Epithelial cell of umbilical artery (primary cell): Measurements from ENCODE around the gene LMAN2. TPM values are rescaled to one million over a fixed set of nuclear protein-coding genes. Genes with fewer than 3 reads are reported as not detected.

Source experiments
- total RNA-seq: library from RNA; depleted of rRNA; stranded (reverse); fragments of >200 nt; gene quantifications from 2 replicates; pipeline ENCODE4 v1.2.3, GENCODE V29; 2014

The LMAN2 gene
- 441 and 442 TPM in 2 replicates for total RNA-seq

GRCh38 chr5:177351392-177352329 is at the start of gene LMAN2:
TSS of gene LMAN2 (minus strand) at chr5:177351668. CDS start at chr5:177351647, 21 bp downstream.

GRCh38 chr5:177399997-177400868 is 48.8 kb upstream of the LMAN2 start, which contains the start of gene PFN3:
TSS of gene PFN3 (minus strand) at chr5:177400661. CDS start at chr5:177400576, 85 bp downstream.

GRCh38 chr5:177384134-177384533 is 32.7 kb upstream of the LMAN2 start, which contains the start of gene SLC34A1:
TSS of gene SLC34A1 (plus strand) at chr5:177384434. CDS start at chr5:177385742, 1,308 bp downstream.

GRCh38 chr5:177357459-177358351 is 6.2 kb upstream of the LMAN2 start, which contains the start of gene RGS14:
TSS of gene RGS14 (plus strand) at chr5:177357924. CDS start at chr5:177358025, 101 bp downstream.

GRCh38 chr5:177311723-177312648 is 39.5 kb downstream of the LMAN2 start, which contains the start of gene MXD3:
TSS of gene MXD3 (minus strand) at chr5:177311898. CDS start at chr5:177311830, 68 bp downstream.

GRCh38 chr5:177303121-177303924 is 48.1 kb downstream of the LMAN2 start, which contains the start of the genes PRELID1 and RAB24:
TSS of gene PRELID1 (plus strand) at chr5:177303799. CDS start at chr5:177303986, 187 bp downstream.
TSS of gene RAB24 (minus strand) at chr5:177303719. CDS start at chr5:177303288, 431 bp downstream.

Other genes starting within 250 kb of the LMAN2 start
- 27.6 and 48.8 TPM in 2 replicates for gene NSD1, start 217.9 kb downstream of the LMAN2 start, total RNA-seq
- 15.6 and 20.5 TPM in 2 replicates for gene RAB24, start 47.9 kb downstream of the LMAN2 start, total RNA-seq
- gene PRELID1, start 47.9 kb downstream of the LMAN2 start, total RNA-seq: 156 and 217 TPM in 2 replicates
- 14.0 and 39.8 TPM in 2 replicates for gene MXD3, start 39.8 kb downstream of the LMAN2 start, total RNA-seq
- 5.2 and 7.5 TPM in 2 replicates for gene RGS14, start 6.3 kb upstream of the LMAN2 start, total RNA-seq
- gene SLC34A1, start 32.8 kb upstream of the LMAN2 start, total RNA-seq: not detected in 2 replicates
- not detected in 2 replicates for gene PFN3, start 49.0 kb upstream of the LMAN2 start, total RNA-seq
- gene F12, start 57.9 kb upstream of the LMAN2 start, total RNA-seq: 1.3 and 1.7 TPM in 2 replicates
- gene GRK6, start 75.0 kb upstream of the LMAN2 start, total RNA-seq: 27.0 and 31.0 TPM in 2 replicates
- gene PRR7, start 95.1 kb upstream of the LMAN2 start, total RNA-seq: 5.8 and 10.8 TPM in 2 replicates
- 152 and 161 TPM in 2 replicates for gene DBN1, start 122.0 kb upstream of the LMAN2 start, total RNA-seq
- gene PDLIM7, start 145.9 kb upstream of the LMAN2 start, total RNA-seq: 54.4 and 99.4 TPM in 2 replicates
- 0.65 and 3.6 TPM in 2 replicates for gene DOK3, start 158.2 kb upstream of the LMAN2 start, total RNA-seq
- gene DDX41, start 165.3 kb upstream of the LMAN2 start, total RNA-seq: 84.5 and 96.1 TPM in 2 replicates
- 11.7 and 13.1 TPM in 2 replicates for gene FAM193B, start 202.9 kb upstream of the LMAN2 start, total RNA-seq
- gene TMED9, start 240.5 kb upstream of the LMAN2 start, total RNA-seq: 215 and 232 TPM in 2 replicates
- gene B4GALT7, start 248.5 kb upstream of the LMAN2 start, total RNA-seq: 31.3 and 35.7 TPM in 2 replicates